ENCODE measurements around the gene SLC41A2.

Gene SLC41A2

GRCh38 chr12:104942075-104942474 lies 16.0 kb downstream of the SLC41A2 start:
- no peak for TF ChIP-seq CTCF (IDR thresholded peaks at IDR 0.05; ENCODE audit: insufficient read depth, low read depth, low read length, missing control alignments)
- DNase-seq (ENCODE audit: low read depth), result peak; percentile 24
- H3K4me3 ChIP-seq (ENCODE audit: low read length), result no peak overlapping the region

- H3K4me3 ChIP-seq (ENCODE audit: low read length), result no peak overlapping the region
- no peak for DNase-seq (ENCODE audit: low read depth)
- no peak for TF ChIP-seq CTCF (IDR thresholded peaks at IDR 0.05; ENCODE audit: insufficient read depth, low read depth, low read length, missing control alignments)
Measured at GRCh38 chr12:104941454-104941853, 16.6 kb downstream of the SLC41A2 start.

DNA sequence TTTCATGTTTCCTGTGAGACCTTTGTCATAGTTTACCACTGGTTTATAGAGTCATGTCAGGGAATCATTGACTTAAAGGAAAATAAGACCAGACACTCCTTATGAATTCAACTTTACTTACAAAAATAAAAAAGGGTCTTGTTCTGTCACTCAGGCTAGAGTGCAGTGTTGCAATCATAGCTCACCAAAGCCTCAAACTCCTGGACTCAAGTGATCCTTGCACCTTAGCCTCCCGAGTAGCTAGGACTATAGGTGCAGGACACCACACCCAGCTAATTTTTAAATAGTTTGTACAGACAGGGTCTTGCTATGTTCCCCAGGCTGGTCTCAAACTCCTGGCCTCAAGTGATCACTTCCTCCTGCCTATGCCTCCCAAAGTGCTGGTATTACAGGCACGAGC lies 19.0 kb downstream of the SLC41A2 start:
- TF ChIP-seq CTCF (IDR thresholded peaks at IDR 0.05; ENCODE audit: insufficient read depth, low read depth, low read length, missing control alignments), result no peak

GRCh38 chr12:104938371-104938770 lies 19.7 kb downstream of the SLC41A2 start:
- no peak overlapping the region for H3K4me3 ChIP-seq (ENCODE audit: low read length)
- DNase-seq (ENCODE audit: low read depth), result no peak
- TF ChIP-seq CTCF (IDR thresholded peaks at IDR 0.05; ENCODE audit: insufficient read depth, low read depth, low read length, missing control alignments), result no peak

More for the DNA sequence above, 19.0 kb downstream of the SLC41A2 start:
- DNase-seq (ENCODE audit: low read depth), result no peak
- H3K4me3 ChIP-seq (ENCODE audit: low read length), result no peak overlapping the region

- no peak overlapping the region for H3K4me3 ChIP-seq (ENCODE audit: low read length)
- no peak for TF ChIP-seq CTCF (IDR thresholded peaks at IDR 0.05; ENCODE audit: insufficient read depth, low read depth, low read length, missing control alignments)
- no peak for DNase-seq (ENCODE audit: low read depth)
Measured at GRCh38 chr12:104935886-104936285, 22.2 kb downstream of the SLC41A2 start.

DNA sequence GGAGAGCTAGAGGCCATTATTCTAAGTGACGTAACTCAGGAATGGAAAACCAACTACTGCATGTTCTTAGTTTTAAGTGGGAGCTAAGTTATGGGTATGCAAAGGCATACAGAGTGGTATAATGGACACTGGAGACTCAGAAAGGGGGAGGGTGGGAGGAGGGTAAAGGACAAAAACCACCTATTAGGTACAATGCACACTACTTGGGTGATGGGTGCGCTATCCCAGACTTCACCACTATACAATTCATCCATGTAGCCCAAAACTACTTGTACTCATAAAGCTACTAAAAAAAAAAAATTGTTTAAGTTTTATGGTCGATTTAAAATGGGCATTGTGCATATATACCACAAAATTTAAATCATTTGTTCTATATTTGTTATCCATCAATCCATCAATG lies 24.3 kb downstream of the SLC41A2 start:
- H3K4me3 ChIP-seq (ENCODE audit: low read length), result no peak overlapping the region
- no peak for DNase-seq (ENCODE audit: low read depth)
- no peak for TF ChIP-seq CTCF (IDR thresholded peaks at IDR 0.05; ENCODE audit: insufficient read depth, low read depth, low read length, missing control alignments)

DNA sequence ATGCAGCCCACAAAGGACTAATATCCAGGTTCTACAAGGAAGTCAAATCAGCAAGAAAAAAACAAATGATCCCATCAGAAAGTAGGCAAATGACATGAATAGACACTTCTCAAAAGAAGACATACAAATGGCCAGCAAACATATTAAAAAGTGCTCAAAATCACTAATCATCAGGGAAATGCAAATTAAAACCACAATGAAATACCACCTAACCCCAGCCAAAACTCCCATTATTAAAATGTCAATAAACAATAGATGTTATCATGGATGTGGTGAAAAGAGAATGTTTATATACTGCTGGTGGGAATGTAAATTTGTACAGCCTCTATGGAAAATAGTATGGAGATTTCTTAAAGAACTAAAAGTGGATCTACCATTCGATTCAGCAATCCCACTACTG lies 25.0 kb downstream of the SLC41A2 start:
- no peak overlapping the region for H3K4me3 ChIP-seq (ENCODE audit: low read length)
- TF ChIP-seq CTCF (IDR thresholded peaks at IDR 0.05; ENCODE audit: insufficient read depth, low read depth, low read length, missing control alignments), result no peak
- no peak for DNase-seq (ENCODE audit: low read depth)

Measured in epithelial cell of esophagus (primary cell).